PFSK-1 (cell line): Measurements from ENCODE around the gene GTF3C4.

Source experiments
- FOXP2 ChIP-seq: optimal IDR thresholded peaks from 2 replicates; pipeline ENCODE3; 2011; ENCODE audit warnings: borderline replicate concordance, control low read depth, inconsistent platforms; ENCODE audit not compliant: insufficient read depth; ENCODE audit errors: extremely low read length, extremely low read depth
- POLR2AphosphoS5 ChIP-seq: IDR thresholded peaks from 2 replicates; pipeline ENCODE4 v1.6.1; 2012; ENCODE audit warnings: low read depth, mild to moderate bottlenecking, control low read depth, low read length, moderate library complexity
- SIN3A ChIP-seq: IDR thresholded peaks from 2 replicates; pipeline ENCODE4 v1.6.1; 2012; ENCODE audit warnings: mild to moderate bottlenecking, low read length, moderate library complexity, borderline replicate concordance; ENCODE audit not compliant: insufficient read depth
- TAF1 ChIP-seq: IDR thresholded peaks from 2 replicates; pipeline ENCODE4 v1.6.1; 2012; ENCODE audit warnings: low read length, control low read depth, borderline replicate concordance; ENCODE audit not compliant: insufficient read depth
- TF ChIP-seq, protein P1 (sequence below), 2 experiments: IDR thresholded peaks; 2 replicates each; pipeline versions ENCODE4 v1.6.1 to v1.8.0; 2011 to 2012; ENCODE audit warnings: low read depth in 2 of 2, low read length in 2 of 2, control low read depth in 1 of 2, inconsistent platforms in 1 of 2, mild to moderate bottlenecking in 1 of 2, moderate library complexity in 1 of 2; ENCODE audit not compliant: insufficient read depth in 1 of 2

GTF3C4 gene

DNA sequence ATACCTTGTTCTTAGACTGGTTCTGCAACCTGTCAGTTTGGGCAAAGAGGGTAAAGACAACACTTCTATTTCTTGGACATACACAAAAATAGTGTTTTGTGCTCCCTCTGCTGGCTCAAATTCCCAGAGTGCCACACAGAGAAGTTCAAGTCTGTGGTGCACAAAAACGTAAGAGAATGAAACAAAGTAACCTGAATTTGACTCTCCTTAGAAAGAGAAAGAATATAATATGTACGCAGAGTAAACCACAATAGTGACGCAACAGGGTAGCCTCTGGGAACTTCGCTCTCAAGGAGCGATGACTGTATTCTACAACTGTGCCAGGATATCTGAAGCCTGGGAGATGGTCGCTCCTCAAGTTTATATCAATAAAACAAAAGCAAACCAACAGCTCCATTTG lies 19.0 kb upstream of the GTF3C4 start:
- TF ChIP-seq POLR2AphosphoS5 = no peak
- TF ChIP-seq TAF1 = no peak
- no peak for TF ChIP-seq SIN3A
- TF ChIP-seq, protein P1, sequence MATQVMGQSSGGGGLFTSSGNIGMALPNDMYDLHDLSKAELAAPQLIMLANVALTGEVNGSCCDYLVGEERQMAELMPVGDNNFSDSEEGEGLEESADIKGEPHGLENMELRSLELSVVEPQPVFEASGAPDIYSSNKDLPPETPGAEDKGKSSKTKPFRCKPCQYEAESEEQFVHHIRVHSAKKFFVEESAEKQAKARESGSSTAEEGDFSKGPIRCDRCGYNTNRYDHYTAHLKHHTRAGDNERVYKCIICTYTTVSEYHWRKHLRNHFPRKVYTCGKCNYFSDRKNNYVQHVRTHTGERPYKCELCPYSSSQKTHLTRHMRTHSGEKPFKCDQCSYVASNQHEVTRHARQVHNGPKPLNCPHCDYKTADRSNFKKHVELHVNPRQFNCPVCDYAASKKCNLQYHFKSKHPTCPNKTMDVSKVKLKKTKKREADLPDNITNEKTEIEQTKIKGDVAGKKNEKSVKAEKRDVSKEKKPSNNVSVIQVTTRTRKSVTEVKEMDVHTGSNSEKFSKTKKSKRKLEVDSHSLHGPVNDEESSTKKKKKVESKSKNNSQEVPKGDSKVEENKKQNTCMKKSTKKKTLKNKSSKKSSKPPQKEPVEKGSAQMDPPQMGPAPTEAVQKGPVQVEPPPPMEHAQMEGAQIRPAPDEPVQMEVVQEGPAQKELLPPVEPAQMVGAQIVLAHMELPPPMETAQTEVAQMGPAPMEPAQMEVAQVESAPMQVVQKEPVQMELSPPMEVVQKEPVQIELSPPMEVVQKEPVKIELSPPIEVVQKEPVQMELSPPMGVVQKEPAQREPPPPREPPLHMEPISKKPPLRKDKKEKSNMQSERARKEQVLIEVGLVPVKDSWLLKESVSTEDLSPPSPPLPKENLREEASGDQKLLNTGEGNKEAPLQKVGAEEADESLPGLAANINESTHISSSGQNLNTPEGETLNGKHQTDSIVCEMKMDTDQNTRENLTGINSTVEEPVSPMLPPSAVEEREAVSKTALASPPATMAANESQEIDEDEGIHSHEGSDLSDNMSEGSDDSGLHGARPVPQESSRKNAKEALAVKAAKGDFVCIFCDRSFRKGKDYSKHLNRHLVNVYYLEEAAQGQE (IDR thresholded peaks at IDR 0.05; ENCODE audit: insufficient read depth in 1 of 2, low read depth in 2 of 2, low read length in 2 of 2) = no peak
- TF ChIP-seq FOXP2 = no peak

DNA sequence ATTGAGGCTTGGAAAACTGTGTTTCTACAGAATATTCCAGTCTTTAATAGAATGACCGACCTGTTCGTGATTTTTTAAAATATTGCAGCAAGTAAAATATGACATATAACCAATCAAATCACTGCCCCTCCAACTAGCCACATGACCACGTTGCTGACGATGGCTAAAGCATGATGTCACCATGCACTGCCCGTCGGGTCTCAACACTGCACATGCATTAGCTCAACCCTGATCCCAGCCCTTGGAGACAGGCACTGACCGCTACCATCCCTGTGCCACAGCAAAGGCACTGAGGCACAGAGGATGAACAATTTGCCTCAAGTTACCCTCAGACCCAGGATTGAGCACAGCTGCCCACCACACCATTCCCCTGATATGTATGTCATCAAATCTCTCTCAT lies 14.0 kb upstream of the GTF3C4 start:
- TF ChIP-seq, protein P1 (IDR thresholded peaks at IDR 0.05; ENCODE audit: insufficient read depth in 1 of 2, low read depth in 2 of 2, low read length in 2 of 2) = no peak
- TF ChIP-seq SIN3A (no peak), POLR2AphosphoS5 (no peak), TAF1 (no peak), FOXP2 (no peak)

DNA sequence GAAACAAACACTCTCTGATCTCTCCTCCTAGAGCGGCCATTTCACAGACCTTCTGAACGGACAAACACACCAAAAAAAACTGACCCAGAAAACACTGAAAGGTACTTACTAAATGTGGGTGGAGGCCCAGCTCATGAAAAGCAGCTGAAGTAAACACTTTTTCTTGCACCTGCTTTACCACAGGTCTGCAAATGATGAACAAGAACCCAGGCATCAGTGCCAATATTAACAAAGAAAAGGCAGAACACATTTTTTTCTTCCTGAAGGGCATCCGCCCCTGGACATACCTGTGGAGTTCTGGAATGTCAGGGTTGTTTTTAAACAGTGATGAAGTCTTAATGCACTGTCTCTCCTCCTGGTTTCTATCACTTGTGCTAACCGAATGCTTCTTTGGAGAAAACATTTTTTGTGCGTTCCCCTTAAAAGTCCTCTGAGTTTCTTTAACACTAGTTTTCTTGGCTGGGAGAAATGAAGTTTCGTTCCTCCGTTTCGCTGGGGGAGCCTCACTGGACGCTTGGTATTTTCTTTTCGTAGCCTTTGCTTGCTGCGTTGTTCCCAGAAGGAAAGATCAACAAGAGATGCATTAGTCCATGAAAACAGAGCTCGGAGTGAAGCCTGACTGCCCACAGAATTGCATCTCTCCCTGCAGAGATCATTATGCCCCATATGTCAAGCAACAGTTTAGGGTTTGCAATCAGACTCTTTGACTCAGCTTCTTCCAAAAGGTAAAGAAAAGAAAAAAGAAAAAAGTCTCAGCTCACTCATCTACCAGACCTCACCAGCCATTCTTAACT lies 7.9 kb upstream of the GTF3C4 start:
- TF ChIP-seq POLR2AphosphoS5 = no peak

DNA sequence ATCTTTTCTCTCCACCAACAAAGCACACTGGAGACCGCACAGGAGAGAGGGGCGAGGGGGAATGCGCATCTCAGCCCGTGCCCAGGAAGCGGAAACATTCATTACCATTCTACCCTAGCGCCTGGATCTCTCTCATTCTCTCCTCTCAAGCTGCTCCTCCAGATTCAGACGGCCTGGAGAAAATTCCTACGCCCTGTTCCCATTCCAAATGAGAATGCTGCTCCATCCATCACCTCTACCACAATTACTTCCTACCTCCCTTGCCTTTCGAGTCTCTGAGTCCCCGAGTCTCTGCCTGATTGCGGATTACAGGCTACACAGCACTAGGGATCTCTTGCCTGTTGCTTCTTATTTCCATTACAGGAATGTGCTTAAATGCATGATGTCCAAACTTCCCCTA lies 7.1 kb upstream of the GTF3C4 start:
- TF ChIP-seq FOXP2 = no peak
- TF ChIP-seq TAF1 = no peak
- TF ChIP-seq, protein P1 (IDR thresholded peaks at IDR 0.05; ENCODE audit: insufficient read depth in 1 of 2, low read depth in 2 of 2, low read length in 2 of 2) = no peak
- no peak for TF ChIP-seq SIN3A
- TF ChIP-seq POLR2AphosphoS5 = no peak

DNA sequence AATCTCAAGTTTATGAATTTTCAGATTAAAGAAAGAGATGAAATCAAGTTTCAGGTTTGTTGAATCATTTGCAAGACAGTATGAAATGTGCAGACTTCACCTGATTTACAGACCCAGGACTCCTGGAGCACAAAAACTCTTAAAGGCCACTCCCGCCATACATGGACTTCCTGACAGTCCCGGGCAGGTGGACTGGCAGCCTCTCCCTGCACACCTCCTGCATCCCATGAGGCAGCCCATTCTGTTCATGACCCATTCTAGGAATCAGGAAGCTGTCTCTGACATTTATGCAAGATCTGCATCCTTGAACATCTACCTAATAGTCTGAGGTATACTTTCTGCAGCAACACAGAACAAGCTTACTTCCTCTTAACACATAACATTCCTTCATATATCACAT lies 6.4 kb upstream of the GTF3C4 start:
- no peak for TF ChIP-seq FOXP2
- TF ChIP-seq TAF1 = no peak
- TF ChIP-seq, protein P1 (IDR thresholded peaks at IDR 0.05; ENCODE audit: insufficient read depth in 1 of 2, low read depth in 2 of 2, low read length in 2 of 2) = no peak
- no peak for TF ChIP-seq POLR2AphosphoS5
- no peak for TF ChIP-seq SIN3A
